NCI-H2196 (cell line): Measurements from ENCODE around the gene NANP.
"Not testable (repeated sequence)": the region's sequence is repeated elsewhere in the genome, so short reads cannot be mapped to it uniquely, and the experiment has no call there.

Experiments used
- DNase-seq: peaks from one replicate; lab custom pipeline; 2025; ENCODE audit not compliant: unreplicated experiment; lab: John Stamatoyannopoulos, UW

The NANP gene

GRCh38 chr20:25623736-25624499 lies at the start of gene NANP:
Gene NANP, minus strand, starts transcription at chr20:25624014. Its CDS starts 66 bp downstream, at chr20:25623948.
- peak; percentile 98 for DNase-seq

GRCh38 chr20:25672659-25673235 lies 48.9 kb upstream of the NANP start:
- DNase-seq: no peak

GRCh38 chr20:25669826-25670422 lies 46.1 kb upstream of the NANP start:
- DNase-seq: no peak

GRCh38 chr20:25668446-25668845 lies 44.6 kb upstream of the NANP start:
- no peak for DNase-seq

- DNase-seq: no peak
Observed at GRCh38 chr20:25659999-25660398, 36.2 kb upstream of the NANP start.

- no peak for DNase-seq
Observed at GRCh38 chr20:25654487-25654886, 30.7 kb upstream of the NANP start.

- not testable (repeated sequence) for DNase-seq
Observed at GRCh38 chr20:25652866-25653265, 29.1 kb upstream of the NANP start.

- no peak for DNase-seq
Observed at GRCh38 chr20:25644814-25645213, 21.0 kb upstream of the NANP start.

GRCh38 chr20:25643716-25644115 lies 19.9 kb upstream of the NANP start:
- no peak for DNase-seq

GRCh38 chr20:25637247-25637646 lies 13.4 kb upstream of the NANP start:
- DNase-seq: no peak

GRCh38 chr20:25632940-25633790 lies 9.4 kb upstream of the NANP start:
- DNase-seq: no peak

GRCh38 chr20:25630615-25631014 lies 6.8 kb upstream of the NANP start:
- not testable (repeated sequence) for DNase-seq

- no peak for DNase-seq
Observed at GRCh38 chr20:25629816-25630499, 6.1 kb upstream of the NANP start.

- no peak for DNase-seq
Observed at GRCh38 chr20:25626779-25627178, 3.0 kb upstream of the NANP start.

GRCh38 chr20:25624500-25624939 lies 706 bp upstream of the NANP start:
- DNase-seq: no peak

- no peak for DNase-seq
Observed at GRCh38 chr20:25623225-25623735, 534 bp downstream of the NANP start.

- DNase-seq: no peak
Observed at GRCh38 chr20:25622450-25623224, 1.2 kb downstream of the NANP start.

GRCh38 chr20:25622049-25622448 lies 1.8 kb downstream of the NANP start:
- no peak for DNase-seq

- no peak for DNase-seq
Observed at GRCh38 chr20:25619514-25619913, 4.3 kb downstream of the NANP start.

- DNase-seq: no peak
Observed at GRCh38 chr20:25608774-25609173, 15.0 kb downstream of the NANP start.
